ENCODE data around the gene IFT122. TPM values are rescaled to one million over a fixed set of nuclear protein-coding genes. Genes with fewer than 3 reads are reported as not detected.

Gene IFT122
- total and polyA plus RNA-seq, 2 donors (not counting 3 experiments of a cell fraction or from before 2014, with no cell fraction given), result 38.4 to 41.7 TPM

DNA sequence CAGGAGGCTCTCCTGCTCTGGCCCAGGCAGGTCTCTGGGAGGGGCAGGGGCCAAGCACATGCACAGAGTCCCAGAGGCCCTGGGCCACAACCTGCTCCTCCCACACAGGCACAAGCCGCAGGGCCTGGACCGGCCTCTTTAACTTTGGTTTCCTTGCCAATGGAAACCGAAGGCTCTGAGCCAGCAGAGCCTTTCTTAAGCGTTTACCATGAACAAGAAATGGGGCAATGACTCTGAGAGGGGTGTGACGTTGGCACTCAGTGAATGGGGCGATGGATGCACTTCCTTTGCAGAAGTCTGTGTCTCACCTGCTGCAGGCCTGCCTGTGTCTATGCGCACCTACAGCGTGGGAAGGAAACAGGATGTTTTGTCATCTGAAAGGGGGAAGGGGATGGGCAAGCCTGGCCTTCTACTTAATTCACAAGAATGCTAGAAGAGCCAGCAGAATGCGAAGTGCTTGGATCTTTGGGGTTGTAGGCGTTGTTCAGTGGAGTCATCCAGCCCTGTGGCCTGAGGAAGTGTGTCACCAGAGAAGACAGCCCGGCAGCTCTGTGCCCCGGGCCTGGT lies 41.8 kb downstream of the IFT122 start:
- peak overlapping the region; percentile 69 for H3K27ac ChIP-seq (ENCODE audit: insufficient read depth, low read depth, low read length)
- H3K79me2 ChIP-seq (ENCODE audit: control insufficient read depth, insufficient read depth, low read length), result no peaks in the 10 kb centered on the region
- no peaks in the 10 kb centered on the region for H3K9me3 ChIP-seq (replicated peaks; ENCODE audit: control insufficient read depth, insufficient read depth, low read length)
- DNase-seq (ENCODE audit: low read depth, low spot score) (peak; percentile 17), FAIRE-seq (peak; percentile 87)
- peaks cover 6 to 15% of the 10 kb centered on the region in 2 experiments for H3K36me3 ChIP-seq (ENCODE audit: control insufficient read depth in 2 of 2, extremely low read depth in 1 of 2, insufficient read depth in 2 of 2, low read length in 2 of 2)
- H3K9me1 ChIP-seq (replicated peaks; ENCODE audit: control insufficient read depth, extremely low read depth, insufficient read depth, low read length), result no peaks in the 10 kb centered on the region
- peaks cover 11% of the 10 kb centered on the region for H3K4me1 ChIP-seq (ENCODE audit: control insufficient read depth, extremely low read depth, insufficient read depth, low read length)
- TF ChIP-seq JUN (IDR thresholded peaks at IDR 0.05; ENCODE audit: borderline replicate concordance, insufficient read depth, insufficient read length, low read depth), result no peak
- TF ChIP-seq FOS (IDR thresholded peaks at IDR 0.05; ENCODE audit: borderline replicate concordance, insufficient read depth, low read length), result no peak
- TF ChIP-seq POLR2A (IDR thresholded peaks at IDR 0.05; ENCODE audit: low read depth, low read length), result no peak
- TF ChIP-seq EZH2 (IDR thresholded peaks at IDR 0.05; ENCODE audit: borderline replicate concordance, low read depth, low read length, severe bottlenecking), result no peak
- TF ChIP-seq MYC (IDR thresholded peaks at IDR 0.05; ENCODE audit: low read depth, low read length), result no peak
- dilution Hi-C loops (cut with MboI; ENCODE audit: extremely low pct_ligation_motif_present, low sequenced_read_pairs), result no loop called here
- peak overlapping the region; percentile 44 for H3K9ac ChIP-seq (replicated peaks; ENCODE audit: extremely low read depth, insufficient read depth, low read length)
- no peak overlapping the region for H3K4me3 ChIP-seq (replicated peaks in 1 of 3; ENCODE audit: insufficient read depth in 1 of 3, low read depth in 1 of 3, low read length in 3 of 3)
- ChIA-PET CTCF (interaction anchor here (1.1 to 3.8 kb wide), 3 partner anchors 8 to 98 kb away, joined by 3 to 20 read pairs (median 10); no protein-coding TSS in a partner anchor), POLR2A (no interaction called here)
- no TSS peak for BruUV-seq (replicated peaks)
- no peaks in the 10 kb centered on the region for H3K27me3 ChIP-seq (ENCODE audit: control insufficient read depth in 2 of 2, insufficient read depth in 2 of 2, low read length in 2 of 2)
- H4K20me1 ChIP-seq (replicated peaks; ENCODE audit: control insufficient read depth, extremely low read depth, insufficient read depth, low read length), result no peaks in the 10 kb centered on the region
- intact Hi-C loops (cut with micrococcal nuclease), result loop anchor here (1.0 kb wide), 1 partner anchor 99 kb away; no protein-coding TSS in a partner anchor
- peak overlapping the region; percentile 2 for H2AFZ ChIP-seq (ENCODE audit: low read depth, low read length)
- H3K4me2 ChIP-seq (ENCODE audit: insufficient read depth, low read length), result peak overlapping the region; percentile 22

DNA sequence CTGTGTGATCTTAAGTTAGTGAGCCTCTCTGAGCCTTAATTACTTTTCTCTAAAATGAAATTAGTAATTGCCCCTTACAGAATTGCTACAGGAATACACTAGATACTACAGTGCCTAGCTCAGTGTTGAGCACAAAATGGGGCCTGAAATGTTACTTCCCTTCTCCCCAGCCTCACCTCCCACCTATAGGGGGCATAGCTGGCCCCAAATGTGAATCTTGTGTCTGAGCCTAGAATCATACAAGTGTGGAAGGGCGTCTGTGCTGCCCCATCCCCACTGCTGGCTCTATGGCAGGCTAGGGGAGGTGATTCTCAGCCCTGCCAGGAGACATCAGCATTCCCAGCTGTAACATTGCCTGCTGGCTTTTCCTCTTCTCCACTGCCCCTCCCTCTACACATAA lies 42.7 kb downstream of the IFT122 start:
- POLR2A ChIA-PET, result no interaction called here
- no TSS peak for BruUV-seq (replicated peaks)
- Histone ChIP-seq H3K9me1 (replicated peaks; ENCODE audit: control insufficient read depth, extremely low read depth, insufficient read depth, low read length) (no peaks in the 10 kb centered on the region), H3K36me3 (ENCODE audit: control insufficient read depth in 2 of 2, extremely low read depth in 1 of 2, insufficient read depth in 2 of 2, low read length in 2 of 2) (peaks cover 5 to 10% of the 10 kb centered on the region in 2 experiments), H3K27ac (ENCODE audit: insufficient read depth, low read depth, low read length) (peak overlapping the region; percentile 69), H3K27me3 (ENCODE audit: control insufficient read depth in 2 of 2, insufficient read depth in 2 of 2, low read length in 2 of 2) (no peaks in the 10 kb centered on the region), H2AFZ (ENCODE audit: low read depth, low read length) (no peak overlapping the region), H3K9me3 (replicated peaks; ENCODE audit: control insufficient read depth, insufficient read depth, low read length) (no peaks in the 10 kb centered on the region), H3K4me1 (ENCODE audit: control insufficient read depth, extremely low read depth, insufficient read depth, low read length) (peaks cover 11% of the 10 kb centered on the region), H3K4me3 (replicated peaks in 1 of 3; ENCODE audit: insufficient read depth in 1 of 3, low read depth in 1 of 3, low read length in 3 of 3) (no peak overlapping the region), H3K9ac (replicated peaks; ENCODE audit: extremely low read depth, insufficient read depth, low read length) (no peak overlapping the region), H3K79me2 (ENCODE audit: control insufficient read depth, insufficient read depth, low read length) (no peaks in the 10 kb centered on the region), H4K20me1 (replicated peaks; ENCODE audit: control insufficient read depth, extremely low read depth, insufficient read depth, low read length) (no peaks in the 10 kb centered on the region), H3K4me2 (ENCODE audit: insufficient read depth, low read length) (no peak overlapping the region)
- FAIRE-seq (no peak), DNase-seq (ENCODE audit: low read depth, low spot score) (no peak)
- dilution Hi-C loops (cut with MboI; ENCODE audit: extremely low pct_ligation_motif_present, low sequenced_read_pairs), result no loop called here
- CTCF ChIA-PET, result interaction anchor here (0.8 to 3.8 kb wide), 5 partner anchors 9 to 99 kb away, joined by 3 to 20 read pairs (median 3); no protein-coding TSS in a partner anchor
- TF ChIP-seq MYC (IDR thresholded peaks at IDR 0.05; ENCODE audit: low read depth, low read length) (no peak), JUN (IDR thresholded peaks at IDR 0.05; ENCODE audit: borderline replicate concordance, insufficient read depth, insufficient read length, low read depth) (no peak), POLR2A (IDR thresholded peaks at IDR 0.05; ENCODE audit: low read depth, low read length) (no peak), EZH2 (IDR thresholded peaks at IDR 0.05; ENCODE audit: borderline replicate concordance, low read depth, low read length, severe bottlenecking) (no peak)
- TF ChIP-seq, protein P1, sequence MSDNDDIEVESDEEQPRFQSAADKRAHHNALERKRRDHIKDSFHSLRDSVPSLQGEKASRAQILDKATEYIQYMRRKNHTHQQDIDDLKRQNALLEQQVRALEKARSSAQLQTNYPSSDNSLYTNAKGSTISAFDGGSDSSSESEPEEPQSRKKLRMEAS (IDR thresholded peaks at IDR 0.05; ENCODE audit: insufficient read depth, insufficient read length), result no peak
- intact Hi-C loops (cut with micrococcal nuclease), result loop anchor here (1.0 kb wide), 1 partner anchor 99 kb away; no protein-coding TSS in a partner anchor

Measured in endothelial cell of umbilical vein (primary cell).